ENCODE measurements around the gene HLCS. TPM values are rescaled to one million over a fixed set of nuclear protein-coding genes. Genes with fewer than 3 reads are reported as not detected.

HLCS gene
- total RNA-seq, 2 experiments from 2014 or later: 12.5 to 15.5 TPM

GRCh38 chr21:36709030-36709867 lies 257.2 kb downstream of the HLCS start:
- H3K4me1 Mint-ChIP-seq (ENCODE audit: low read depth): peaks cover 41% of the 10 kb centered on the region
- ChIA-PET POLR2A (no interaction called here), CTCF (interaction anchor here (1.2 to 2.2 kb wide), 3 partner anchors 10 to 145 kb away, joined by 3 to 7 read pairs (median 4); partner anchors contain the start of gene SIM2)
- intact Hi-C loops (cut with micrococcal nuclease): no loop called here
- H3K9me3 Mint-ChIP-seq: no peaks in the 10 kb centered on the region
- H3K36me3 Mint-ChIP-seq (ENCODE audit: low read depth): no peaks in the 10 kb centered on the region
- no peak for ATAC-seq
- no peak overlapping the region for H3K27ac Mint-ChIP-seq
- H3K27me3 Mint-ChIP-seq: peaks cover 76% of the 10 kb centered on the region
- H3K4me3 Mint-ChIP-seq: no peak overlapping the region
- TF ChIP-seq CTCF (IDR thresholded peaks at IDR 0.05): no peak
- DNase-seq: no peak

- Mint-ChIP-seq H3K4me1 (ENCODE audit: low read depth) (peaks cover 44% of the 10 kb centered on the region), H3K27me3 (peaks cover 79% of the 10 kb centered on the region), H3K27ac (no peak overlapping the region), H3K9me3 (no peaks in the 10 kb centered on the region), H3K4me3 (peak overlapping the region; percentile 8), H3K36me3 (ENCODE audit: low read depth) (no peaks in the 10 kb centered on the region)
- ATAC-seq: no peak
- intact Hi-C loops (cut with micrococcal nuclease): no loop called here
- no peak for DNase-seq
- TF ChIP-seq CTCF (IDR thresholded peaks at IDR 0.05): no peak
- POLR2A ChIA-PET: no interaction called here
- CTCF ChIA-PET: interaction anchor here (1.2 to 2.0 kb wide), 4 partner anchors 8 to 146 kb away, joined by 3 to 5 read pairs (median 4); partner anchors contain the start of gene SIM2
These were observed 258.0 kb downstream of the HLCS start for GRCh38 chr21:36708286-36709029.

- no peak for DNase-seq
- H3K9me3 Mint-ChIP-seq: no peaks in the 10 kb centered on the region
- no peak overlapping the region for H3K27ac Mint-ChIP-seq
- no peak overlapping the region for H3K4me3 Mint-ChIP-seq
- intact Hi-C loops (cut with micrococcal nuclease): no loop called here
- H3K27me3 Mint-ChIP-seq: peaks cover 79% of the 10 kb centered on the region
- H3K4me1 Mint-ChIP-seq (ENCODE audit: low read depth): peaks cover 46% of the 10 kb centered on the region
- TF ChIP-seq CTCF (IDR thresholded peaks at IDR 0.05): no peak
- ChIA-PET CTCF (interaction anchor here (1.4 to 2.0 kb wide), 3 partner anchors 9 to 77 kb away, joined by 4 to 5 read pairs (median 4); partner anchors contain the start of gene SIM2), POLR2A (no interaction called here)
- no peaks in the 10 kb centered on the region for H3K36me3 Mint-ChIP-seq (ENCODE audit: low read depth)
- ATAC-seq: no peak
These were observed 258.6 kb downstream of the HLCS start for GRCh38 chr21:36707763-36708285.

GRCh38 chr21:36706951-36707762 lies 259.3 kb downstream of the HLCS start:
- TF ChIP-seq CTCF (IDR thresholded peaks at IDR 0.05): no peak
- H3K4me3 Mint-ChIP-seq: no peak overlapping the region
- intact Hi-C loops (cut with micrococcal nuclease): no loop called here
- H3K27me3 Mint-ChIP-seq: peaks cover 79% of the 10 kb centered on the region
- CTCF ChIA-PET: interaction anchor here (0.9 to 1.7 kb wide), 5 partner anchors 10 to 77 kb away, joined by 3 to 5 read pairs (median 4); no protein-coding TSS in a partner anchor
- no peaks in the 10 kb centered on the region for H3K36me3 Mint-ChIP-seq (ENCODE audit: low read depth)
- no peaks in the 10 kb centered on the region for H3K9me3 Mint-ChIP-seq
- no peak for ATAC-seq
- DNase-seq: no peak
- no peak overlapping the region for H3K27ac Mint-ChIP-seq
- POLR2A ChIA-PET: no interaction called here
- peaks cover 46% of the 10 kb centered on the region for H3K4me1 Mint-ChIP-seq (ENCODE audit: low read depth)

Data from activated CD8-positive, alpha-beta T cell treated with anti-CD3 and anti-CD28 coated beads for 36 hours (primary cell).